HG03354 (cell line): ENCODE measurements around the gene PGLYRP1.

ENCODE experiments used
- ATAC-seq: cut with Tn5 transposase; IDR thresholded peaks from one replicate; pipeline ENCODE4 v1.9.1; 2021; ENCODE audit warnings: mild to moderate bottlenecking; ENCODE audit not compliant: unreplicated experiment, poor library complexity, severe bottlenecking

The PGLYRP1 gene

GRCh38 chr19:46035546-46035945 is 12.7 kb upstream of the PGLYRP1 start:
- ATAC-seq, result no peak

DNA sequence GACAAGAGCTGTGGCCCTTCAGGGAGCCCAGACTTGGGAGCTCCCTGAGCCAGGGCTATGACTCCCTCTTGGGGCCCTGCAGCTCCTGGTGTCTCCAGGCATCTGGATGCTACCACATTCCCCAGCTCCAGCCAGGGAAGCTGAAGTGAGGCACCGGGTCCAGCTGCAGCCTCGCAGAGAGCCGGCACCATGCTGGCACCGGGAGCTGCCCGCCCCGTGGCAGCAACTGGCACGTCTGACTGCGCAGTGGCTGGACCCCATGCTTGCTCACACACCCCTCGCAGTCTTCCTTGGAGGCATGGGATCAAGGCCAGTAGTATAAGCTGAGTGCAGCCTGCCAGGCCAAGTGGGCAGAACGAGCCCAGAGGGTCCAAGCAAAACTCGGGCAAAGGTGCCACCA is 10.5 kb upstream of the PGLYRP1 start:
- ATAC-seq, result no peak

- ATAC-seq, result no peak
Measured at GRCh38 chr19:46032597-46033025, 9.8 kb upstream of the PGLYRP1 start.

DNA sequence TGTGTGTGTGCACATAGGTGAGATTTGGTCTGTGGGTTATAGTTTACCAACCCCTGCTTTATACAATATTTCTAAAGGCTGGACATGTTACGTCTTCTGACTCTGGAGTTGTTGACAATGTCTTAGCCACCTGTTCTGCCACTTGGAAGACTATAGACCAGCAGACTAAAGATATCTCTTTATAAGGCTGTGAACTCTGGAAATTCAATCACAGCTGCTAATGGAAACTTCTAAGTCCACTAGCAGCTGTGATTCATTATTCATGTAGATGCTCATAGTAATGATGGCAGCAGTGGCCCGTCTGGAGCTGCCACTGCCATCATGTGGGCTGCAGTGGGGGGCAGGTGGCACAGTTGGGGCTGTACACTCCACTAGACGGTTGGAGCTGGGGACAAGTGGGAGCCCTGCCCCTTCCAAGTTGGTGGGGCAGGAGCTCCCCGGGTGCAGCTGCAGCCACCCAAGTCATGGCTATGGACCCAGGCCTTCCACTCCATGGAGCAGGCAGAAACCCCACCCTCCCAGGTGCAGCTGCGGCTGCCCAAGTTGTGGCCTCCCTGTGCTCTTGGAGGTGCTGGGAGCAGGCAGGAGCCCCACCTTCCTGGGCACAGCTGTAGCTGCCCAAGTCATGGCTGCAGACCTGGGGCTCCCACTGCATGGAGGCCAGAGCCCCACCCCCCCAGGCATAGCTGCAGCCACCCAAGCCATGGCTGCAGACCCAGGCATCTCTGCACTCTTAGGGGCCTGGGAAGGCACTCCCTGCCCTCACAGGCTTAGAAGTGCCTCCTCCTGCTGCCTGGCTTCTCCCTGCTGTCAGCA is 9.1 kb upstream of the PGLYRP1 start:
- ATAC-seq, result no peak

DNA sequence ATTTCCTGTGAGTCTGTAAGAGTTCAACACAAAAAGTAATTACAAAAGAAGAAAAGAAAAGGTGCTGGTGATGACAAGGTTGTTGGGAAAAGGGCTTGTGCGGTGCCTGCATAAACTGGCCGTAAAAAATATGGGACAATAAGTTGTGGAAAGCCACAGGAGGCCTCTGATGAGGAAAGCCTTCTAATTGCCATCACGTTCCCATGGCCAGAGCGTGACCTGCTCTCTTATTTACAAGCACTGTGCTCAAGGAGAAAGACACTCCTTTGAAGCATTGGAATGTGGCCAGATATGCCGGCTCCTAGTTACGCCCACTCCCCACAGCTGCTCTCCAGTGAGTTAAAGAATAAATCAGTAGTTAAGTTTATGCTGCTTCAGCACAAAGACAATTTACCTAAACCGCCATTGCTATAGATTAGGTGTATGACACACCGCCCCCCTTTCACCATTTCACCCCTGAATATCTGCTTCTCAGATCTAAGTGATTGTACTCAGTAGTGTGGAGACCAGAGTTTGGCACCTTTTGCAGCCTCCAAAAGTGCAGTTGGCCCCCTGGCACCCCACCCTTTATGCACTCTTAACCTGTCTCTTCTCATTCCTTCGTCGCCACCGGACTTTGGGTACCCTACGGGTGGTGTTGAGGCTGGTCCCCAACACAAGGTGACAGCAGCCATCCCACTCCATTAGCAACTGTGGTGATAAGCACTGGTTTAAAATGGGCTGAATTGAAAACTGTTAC is 8.1 kb upstream of the PGLYRP1 start:
- ATAC-seq, result no peak

- no peak for ATAC-seq
Measured at GRCh38 chr19:46025835-46026234, 3.0 kb upstream of the PGLYRP1 start.

DNA sequence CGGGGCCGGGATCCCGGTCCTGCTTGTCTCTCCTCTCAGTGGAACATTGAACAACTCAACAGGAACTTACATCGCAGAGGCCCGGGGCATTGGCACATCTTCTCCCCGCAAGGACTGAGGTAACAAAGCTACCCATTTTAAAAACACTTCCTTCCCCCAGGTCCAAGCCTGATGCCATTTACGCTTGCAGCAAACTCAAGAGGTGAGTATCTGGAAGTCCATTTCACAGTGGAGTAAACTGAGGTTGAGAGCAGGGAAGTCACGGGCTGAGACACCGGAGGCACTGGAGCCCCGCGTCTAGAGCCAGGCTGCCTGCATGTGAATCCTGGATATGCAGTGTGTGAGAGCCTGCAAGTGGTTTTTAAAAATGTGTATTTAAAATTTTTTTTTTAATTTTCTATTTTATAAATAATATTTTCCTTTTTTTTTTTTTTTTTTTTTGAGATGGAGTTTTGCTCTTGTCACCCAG is 492 bp upstream of the PGLYRP1 start:
- ATAC-seq, result no peak

- no peak for ATAC-seq
Measured at GRCh38 chr19:46022061-46022430, 807 bp downstream of the PGLYRP1 start.

DNA sequence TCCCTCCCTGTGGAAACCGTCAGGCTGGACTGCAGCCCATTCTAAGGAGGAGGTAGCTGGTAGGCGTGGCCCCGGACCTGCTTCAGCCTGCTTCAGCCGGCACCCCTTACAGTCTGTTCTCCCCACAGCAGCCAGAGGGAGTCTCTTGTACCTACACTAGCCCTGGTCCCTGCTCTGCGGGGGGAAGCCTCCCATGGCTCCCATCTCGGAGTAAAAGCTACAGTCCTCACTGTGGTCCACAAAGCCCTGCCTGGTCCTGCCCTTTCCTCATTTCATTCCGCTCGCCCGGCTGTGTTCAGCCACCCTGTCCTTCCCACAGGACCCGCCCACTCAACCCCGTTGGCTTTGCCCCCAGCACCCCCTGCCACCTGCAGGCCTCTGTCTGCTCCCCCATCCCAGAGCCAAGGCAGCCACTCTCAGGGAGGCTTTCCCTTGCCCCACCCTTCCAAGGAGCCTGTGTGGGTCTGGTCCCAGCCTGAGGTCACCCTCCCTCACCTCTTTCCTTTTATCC is 1.3 kb downstream of the PGLYRP1 start:
- no peak for ATAC-seq

- ATAC-seq, result no peak
Measured at GRCh38 chr19:46020819-46021125, 2.1 kb downstream of the PGLYRP1 start.

- no peak for ATAC-seq
Measured at GRCh38 chr19:46019270-46019669, 3.6 kb downstream of the PGLYRP1 start.

- ATAC-seq, result no peak
Measured at GRCh38 chr19:46018729-46019251, 4.1 kb downstream of the PGLYRP1 start.

DNA sequence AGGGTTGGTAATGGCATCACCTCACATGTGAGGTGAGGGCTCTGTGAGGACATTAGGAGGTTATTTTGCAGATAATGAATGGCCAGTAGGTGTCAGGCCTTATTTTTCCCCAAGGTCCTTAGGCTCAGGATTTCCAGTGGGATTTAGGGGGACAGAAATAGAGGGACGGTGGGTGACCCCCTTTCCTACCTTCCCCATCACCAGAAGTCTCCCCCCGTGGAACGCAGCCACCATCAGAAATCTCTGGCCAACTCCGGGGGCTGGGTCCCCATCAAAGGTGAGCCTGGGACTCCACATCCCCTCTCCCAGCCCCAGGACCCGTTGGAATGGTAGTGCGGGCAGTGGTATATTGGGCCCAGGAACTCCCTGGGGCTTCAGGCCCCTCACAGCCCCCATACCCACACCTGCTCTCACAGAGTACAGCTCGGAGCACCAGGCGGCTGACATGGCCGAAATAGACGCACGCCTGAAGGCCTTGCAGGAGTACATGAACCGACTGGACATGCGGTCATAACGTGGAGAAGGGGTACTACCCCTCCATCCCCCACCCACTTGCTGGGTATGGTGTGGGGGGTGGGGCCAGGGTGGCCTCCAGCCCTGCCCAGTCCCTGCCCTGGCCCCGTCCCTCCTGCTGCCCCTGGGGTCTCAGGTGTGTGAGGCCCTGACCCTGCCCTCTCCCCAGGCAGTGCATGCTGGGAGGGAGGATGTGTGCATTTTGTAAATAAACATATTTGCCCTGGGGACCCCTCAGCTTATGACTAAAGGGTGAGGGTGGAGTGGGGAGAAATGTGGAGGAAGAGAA is 4.8 kb downstream of the PGLYRP1 start:
- ATAC-seq, result no peak

GRCh38 chr19:46017095-46017429 is 5.8 kb downstream of the PGLYRP1 start:
- ATAC-seq, result no peak

GRCh38 chr19:46016426-46017094 is 6.3 kb downstream of the PGLYRP1 start:
- peak; percentile 53 for ATAC-seq

- ATAC-seq, result peak; percentile 25
Measured at GRCh38 chr19:46015687-46016425, 7.0 kb downstream of the PGLYRP1 start.

DNA sequence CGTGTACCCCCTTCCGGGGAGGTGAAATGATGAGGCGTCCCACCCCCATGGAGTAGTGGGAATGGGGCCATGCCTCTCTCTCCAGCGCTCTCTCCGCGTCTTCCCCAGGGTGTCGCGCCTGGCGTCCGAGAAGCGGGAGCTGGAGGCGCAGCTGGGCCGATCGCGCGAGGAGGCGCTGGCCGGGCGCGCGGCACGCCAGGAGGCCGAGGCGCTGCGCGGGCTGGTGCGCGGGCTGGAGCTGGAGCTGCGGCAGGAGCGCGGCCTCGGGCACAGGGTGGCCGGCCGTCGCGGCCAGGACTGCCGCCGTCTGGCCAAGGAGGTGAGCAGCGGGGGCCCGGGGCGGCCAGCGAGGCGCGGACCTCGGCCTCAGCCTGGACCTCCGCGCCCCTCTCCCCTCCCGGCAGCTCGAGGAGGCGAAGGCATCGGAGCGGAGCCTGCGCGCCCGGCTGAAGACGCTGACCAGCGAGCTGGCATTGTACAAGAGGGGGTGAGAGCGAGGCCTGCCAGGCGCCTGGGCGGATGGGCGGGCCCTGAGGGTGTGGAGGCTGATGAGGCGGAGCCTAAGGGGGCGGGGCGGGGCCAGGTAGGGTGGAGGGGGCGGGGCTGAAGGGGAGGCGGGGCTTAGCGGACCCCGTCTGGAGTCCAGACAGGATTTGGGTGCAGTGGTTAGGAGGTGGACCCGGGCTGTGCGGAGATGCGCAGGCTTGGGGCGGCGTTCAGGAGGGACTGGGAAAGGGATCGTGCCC is 7.7 kb downstream of the PGLYRP1 start:
- no peak for ATAC-seq

DNA sequence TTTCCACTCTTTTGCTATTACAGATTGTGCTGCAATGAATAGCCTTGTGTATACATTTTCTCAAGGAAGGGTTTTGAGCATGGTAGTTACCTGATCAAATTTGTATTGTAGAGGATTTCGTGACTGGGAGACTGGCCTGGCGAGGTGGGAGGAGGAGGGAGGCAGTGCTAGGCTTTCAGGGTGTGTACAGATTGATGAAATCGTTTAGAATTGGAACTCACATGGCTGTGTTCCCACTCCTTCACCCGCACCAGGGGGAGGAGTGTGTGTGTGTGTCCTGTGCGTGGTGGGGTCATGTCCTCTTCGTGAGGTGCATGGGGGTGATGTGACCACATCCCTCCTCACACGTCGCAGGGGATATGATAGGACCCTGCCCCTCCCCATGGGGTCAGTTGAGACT is 8.3 kb downstream of the PGLYRP1 start:
- no peak for ATAC-seq
